ENCODE data around the gene ARHGAP23.
"Not testable (repeated sequence)": the region's sequence is repeated elsewhere in the genome, so short reads cannot be mapped to it uniquely, and the experiment has no call there.

DNA sequence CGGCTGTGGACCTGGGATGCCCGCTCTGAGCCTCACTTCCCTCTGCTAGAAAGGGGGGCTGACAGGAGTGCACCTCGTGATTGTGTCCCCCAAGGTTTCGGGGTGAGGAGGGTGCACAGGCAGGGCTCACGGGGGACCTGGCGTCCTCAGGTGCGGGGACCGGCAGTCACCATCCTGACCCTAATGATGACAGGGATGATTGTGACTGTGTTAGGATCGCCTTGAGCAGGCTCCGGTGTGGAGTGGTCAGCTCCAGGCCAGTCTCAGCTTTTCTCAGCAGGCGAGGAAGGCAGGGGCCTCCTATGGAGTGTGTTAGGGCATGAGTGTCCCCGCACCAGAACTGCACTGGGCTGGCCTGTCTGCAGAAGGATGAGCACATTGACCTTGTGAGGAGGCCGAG, 49.7 kb downstream of the ARHGAP23 start:
- TF ChIP-seq, protein P1, sequence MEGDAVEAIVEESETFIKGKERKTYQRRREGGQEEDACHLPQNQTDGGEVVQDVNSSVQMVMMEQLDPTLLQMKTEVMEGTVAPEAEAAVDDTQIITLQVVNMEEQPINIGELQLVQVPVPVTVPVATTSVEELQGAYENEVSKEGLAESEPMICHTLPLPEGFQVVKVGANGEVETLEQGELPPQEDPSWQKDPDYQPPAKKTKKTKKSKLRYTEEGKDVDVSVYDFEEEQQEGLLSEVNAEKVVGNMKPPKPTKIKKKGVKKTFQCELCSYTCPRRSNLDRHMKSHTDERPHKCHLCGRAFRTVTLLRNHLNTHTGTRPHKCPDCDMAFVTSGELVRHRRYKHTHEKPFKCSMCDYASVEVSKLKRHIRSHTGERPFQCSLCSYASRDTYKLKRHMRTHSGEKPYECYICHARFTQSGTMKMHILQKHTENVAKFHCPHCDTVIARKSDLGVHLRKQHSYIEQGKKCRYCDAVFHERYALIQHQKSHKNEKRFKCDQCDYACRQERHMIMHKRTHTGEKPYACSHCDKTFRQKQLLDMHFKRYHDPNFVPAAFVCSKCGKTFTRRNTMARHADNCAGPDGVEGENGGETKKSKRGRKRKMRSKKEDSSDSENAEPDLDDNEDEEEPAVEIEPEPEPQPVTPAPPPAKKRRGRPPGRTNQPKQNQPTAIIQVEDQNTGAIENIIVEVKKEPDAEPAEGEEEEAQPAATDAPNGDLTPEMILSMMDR (conservative IDR thresholded peaks at IDR 0.05; ENCODE audit: low read depth in 2 of 2): not testable (repeated sequence)
- not testable (repeated sequence) for TF ChIP-seq EZH2 (IDR thresholded peaks at IDR 0.05; ENCODE audit: low read depth, unreplicated experiment); EZH2phosphoT487 (IDR thresholded peaks at IDR 0.05; ENCODE audit: unreplicated experiment); POLR2AphosphoS5 (IDR thresholded peaks at IDR 0.05; ENCODE audit: low read depth); STAT1 (IDR thresholded peaks at IDR 0.05; ENCODE audit: unreplicated experiment)

Measured in GM23338 (cell line).